ENCODE data around the gene EPHA6.
"Not testable (repeated sequence)": the region's sequence is repeated elsewhere in the genome, so short reads cannot be mapped to it uniquely, and the experiment has no call there.

Gene EPHA6

GRCh38 chr3:97189835-97190234 lies 375.4 kb downstream of the EPHA6 start:
- DNase-seq = no peak

- no peak for DNase-seq
Observed at GRCh38 chr3:97197083-97197482, 382.7 kb downstream of the EPHA6 start.

- DNase-seq = no peak
Observed at GRCh38 chr3:97197830-97198229, 383.4 kb downstream of the EPHA6 start.

GRCh38 chr3:97200387-97200786 lies 386.0 kb downstream of the EPHA6 start:
- no peak for DNase-seq

- DNase-seq = no peak
Observed at GRCh38 chr3:97201814-97202213, 387.4 kb downstream of the EPHA6 start.

- DNase-seq = no peak
Observed at GRCh38 chr3:97228966-97229365, 414.6 kb downstream of the EPHA6 start.

GRCh38 chr3:97230486-97230885 lies 416.1 kb downstream of the EPHA6 start:
- no peak for DNase-seq

- no peak for DNase-seq
Observed at GRCh38 chr3:97232393-97233034, 418.1 kb downstream of the EPHA6 start.

- no peak for DNase-seq
Observed at GRCh38 chr3:97235179-97235578, 420.8 kb downstream of the EPHA6 start.

GRCh38 chr3:97235611-97236315 lies 421.4 kb downstream of the EPHA6 start:
- DNase-seq = no peak

- DNase-seq = no peak
Observed at GRCh38 chr3:97241417-97241816, 427.0 kb downstream of the EPHA6 start.

- DNase-seq = no peak
Observed at GRCh38 chr3:97245201-97245910, 431.0 kb downstream of the EPHA6 start.

GRCh38 chr3:97256060-97256459 lies 441.7 kb downstream of the EPHA6 start:
- no peak for DNase-seq

- DNase-seq = no peak
Observed at GRCh38 chr3:97257942-97258697, 443.7 kb downstream of the EPHA6 start.

- DNase-seq = no peak
Observed at GRCh38 chr3:97259263-97259662, 444.9 kb downstream of the EPHA6 start.

- no peak for DNase-seq
Observed at GRCh38 chr3:97264180-97264579, 449.8 kb downstream of the EPHA6 start.

- no peak for DNase-seq
Observed at GRCh38 chr3:97265237-97266005, 451.0 kb downstream of the EPHA6 start.

GRCh38 chr3:97269202-97269601 lies 454.8 kb downstream of the EPHA6 start:
- DNase-seq = no peak

- not testable (repeated sequence) for DNase-seq
Observed at GRCh38 chr3:97276879-97277550, 462.6 kb downstream of the EPHA6 start.

GRCh38 chr3:97277708-97278107 lies 463.3 kb downstream of the EPHA6 start:
- no peak for DNase-seq

- no peak for DNase-seq
Observed at GRCh38 chr3:97278506-97278905, 464.1 kb downstream of the EPHA6 start.

- no peak for DNase-seq
Observed at GRCh38 chr3:97291901-97292300, 477.5 kb downstream of the EPHA6 start.

Measured in suppressor macrophage treated with lipopolysaccharide for 1 hour (primary cell).